Right lobe of liver (tissue), 4 donors: Measurements from ENCODE around the gene RCAN1.

Source experiments
- CTCF ChIP-seq, 4 donors: fragments of 200-600 bp in 3 of 4; fragments of 450-650 bp in 1 of 4; IDR thresholded peaks; one replicate each; pipeline versions ENCODE4 v1.5.1 to v1.8.0; 2016 to 2022; ENCODE audit warnings: antibody characterized with exemption in 4 of 4, mild to moderate bottlenecking in 2 of 4
- POLR2A ChIP-seq: fragments of 450-650 bp; IDR thresholded peaks from one replicate; pipeline ENCODE4 v1.6.1; 2017; ENCODE audit warnings: antibody characterized with exemption, mild to moderate bottlenecking
- donor health status: DM: no; HTN: no; CAD: no.
- donor health status: DM: no; HTN: no; CAD: no.
- donor health status: DM: no; HTN: yes; CAD: no.

- TF ChIP-seq CTCF (IDR thresholded peaks at IDR 0.05): no peak
- no peak for TF ChIP-seq POLR2A
Observed at GRCh38 chr21:34554227-34554626, 60.7 kb downstream of the RCAN1 start.
